ENCODE measurements around the gene RHOB.
"Not testable (repeated sequence)": the region's sequence is repeated elsewhere in the genome, so short reads cannot be mapped to it uniquely, and the experiment has no call there.

The RHOB gene

DNA sequence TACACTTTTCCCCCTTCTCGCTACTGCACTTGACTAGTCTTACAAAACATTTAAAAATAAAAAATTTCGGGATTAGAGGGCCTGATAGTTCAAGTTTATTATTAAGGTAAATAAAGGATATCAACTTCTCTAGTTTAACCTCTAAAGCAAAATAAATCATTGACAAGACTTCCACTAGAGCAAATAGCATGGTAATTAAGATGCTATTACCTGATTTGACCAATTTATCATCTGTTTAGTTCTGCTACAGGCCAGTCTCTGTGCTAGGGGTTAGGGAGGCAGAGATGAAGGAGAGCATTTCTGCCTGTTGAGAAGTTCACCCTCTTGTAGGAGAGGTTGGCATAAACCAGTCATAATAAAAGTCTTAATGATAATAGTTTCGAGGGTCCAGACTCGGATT is 34.0 kb downstream of the RHOB start:
- DNase-seq = no peak

DNA sequence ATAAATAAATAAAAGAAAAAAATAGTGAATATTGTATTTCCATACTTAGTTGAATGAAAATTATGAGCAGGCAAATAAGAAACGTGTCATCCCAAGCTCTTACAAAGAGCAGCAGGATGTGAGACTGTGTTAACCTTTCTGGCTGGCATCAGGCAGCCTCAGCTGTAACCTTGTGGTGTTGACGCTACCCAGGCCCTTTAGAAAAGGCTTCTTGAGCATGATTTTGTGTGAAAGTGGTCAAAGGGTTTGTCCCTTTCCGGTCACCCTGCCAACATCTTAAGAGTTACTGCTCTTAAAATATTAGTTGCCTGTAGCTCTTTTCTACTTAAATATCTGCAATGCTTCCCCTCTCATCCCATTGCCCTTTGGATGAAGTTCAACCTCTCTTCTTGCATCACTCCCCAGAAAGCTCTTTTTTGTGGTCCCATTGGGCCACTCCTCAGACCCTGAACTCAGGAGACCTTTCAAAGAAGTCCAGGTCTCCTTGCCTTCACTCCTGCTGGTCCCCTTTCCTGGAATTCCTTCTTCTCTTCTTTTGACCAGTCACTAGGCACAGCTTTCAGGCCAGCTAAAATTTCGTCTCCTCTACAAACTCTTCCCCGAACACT is 35.0 kb downstream of the RHOB start:
- no peak for DNase-seq

DNA sequence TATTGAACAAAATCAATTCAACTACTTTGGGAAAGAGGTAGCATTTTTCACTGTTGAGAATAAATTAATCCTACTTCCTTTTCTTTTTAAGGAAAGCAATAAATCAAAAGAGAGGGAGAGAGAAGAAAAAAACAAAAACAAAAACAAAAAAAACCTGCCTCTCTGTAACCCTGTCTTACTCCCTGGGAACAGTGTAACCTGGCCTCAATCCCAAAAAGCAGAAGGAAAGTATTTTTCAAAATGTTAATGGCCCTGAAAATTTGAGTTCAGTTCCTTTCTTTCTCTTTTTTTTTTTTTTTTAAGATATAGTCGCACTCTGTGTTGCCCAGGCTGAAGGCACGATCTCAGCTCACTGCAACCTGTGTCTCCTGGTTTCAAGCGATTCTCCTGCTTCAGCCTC is 35.9 kb downstream of the RHOB start:
- DNase-seq = no peak

DNA sequence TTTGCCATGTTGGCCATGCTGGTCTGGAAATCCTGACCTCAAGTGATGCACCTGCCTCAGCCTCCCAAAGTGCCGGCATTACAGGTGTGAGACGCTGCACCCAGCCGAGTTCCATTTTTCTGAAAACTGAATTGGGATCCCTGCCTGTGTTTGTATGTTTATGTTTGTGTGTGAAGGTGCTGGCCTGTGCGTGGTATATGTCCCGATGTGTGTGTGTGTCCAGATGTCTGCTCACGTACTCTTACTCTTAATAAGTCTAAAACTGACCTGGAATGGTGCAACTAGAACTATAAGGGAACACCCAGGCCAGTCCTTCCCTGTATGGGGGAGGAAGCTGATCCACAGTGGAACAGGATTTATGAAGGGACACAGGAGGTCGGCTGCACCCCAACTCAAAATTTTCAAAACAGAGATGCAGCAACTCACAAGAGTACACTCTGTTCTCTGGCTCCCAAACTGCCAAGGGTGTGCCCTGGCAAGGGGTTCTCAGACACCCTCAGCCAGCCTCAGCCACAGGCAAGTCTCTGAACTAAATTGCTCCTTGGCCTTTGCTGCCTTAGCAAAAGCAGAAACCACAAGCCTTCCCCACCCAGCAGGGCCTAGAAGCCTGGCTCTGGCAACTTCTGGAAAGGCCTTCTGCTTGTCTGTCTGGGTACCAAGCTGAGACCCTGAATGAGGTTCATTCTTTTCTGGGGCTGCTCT is 36.5 kb downstream of the RHOB start:
- DNase-seq = no peak

DNA sequence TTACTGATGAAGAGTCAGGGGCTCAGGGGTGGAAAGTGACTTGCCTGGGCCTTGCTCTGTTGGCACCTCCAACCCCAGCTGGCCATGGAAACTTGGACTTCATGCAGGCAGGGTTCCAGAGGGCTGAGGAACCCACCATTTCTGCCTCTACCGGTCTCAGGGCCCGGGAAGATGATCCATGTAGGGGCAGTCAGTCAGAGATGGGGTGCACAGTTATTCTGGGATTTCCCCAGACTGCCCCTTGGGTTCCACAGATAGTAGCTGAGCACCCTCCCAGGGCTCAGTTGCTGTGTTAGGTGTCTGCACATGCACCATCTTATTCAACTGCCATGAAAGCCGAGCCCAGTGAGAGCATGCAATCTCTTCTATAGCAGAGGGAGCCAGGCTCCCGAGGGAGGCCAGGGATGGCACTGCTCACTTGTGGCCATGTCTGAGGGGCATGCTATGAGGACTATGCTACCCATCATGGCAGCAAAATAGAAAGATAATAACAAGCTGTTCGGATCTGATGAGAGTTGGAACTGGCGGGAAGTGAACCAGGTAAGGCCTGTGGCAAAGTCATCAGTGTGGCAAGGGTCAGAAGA is 37.3 kb downstream of the RHOB start:
- no peak for DNase-seq

DNA sequence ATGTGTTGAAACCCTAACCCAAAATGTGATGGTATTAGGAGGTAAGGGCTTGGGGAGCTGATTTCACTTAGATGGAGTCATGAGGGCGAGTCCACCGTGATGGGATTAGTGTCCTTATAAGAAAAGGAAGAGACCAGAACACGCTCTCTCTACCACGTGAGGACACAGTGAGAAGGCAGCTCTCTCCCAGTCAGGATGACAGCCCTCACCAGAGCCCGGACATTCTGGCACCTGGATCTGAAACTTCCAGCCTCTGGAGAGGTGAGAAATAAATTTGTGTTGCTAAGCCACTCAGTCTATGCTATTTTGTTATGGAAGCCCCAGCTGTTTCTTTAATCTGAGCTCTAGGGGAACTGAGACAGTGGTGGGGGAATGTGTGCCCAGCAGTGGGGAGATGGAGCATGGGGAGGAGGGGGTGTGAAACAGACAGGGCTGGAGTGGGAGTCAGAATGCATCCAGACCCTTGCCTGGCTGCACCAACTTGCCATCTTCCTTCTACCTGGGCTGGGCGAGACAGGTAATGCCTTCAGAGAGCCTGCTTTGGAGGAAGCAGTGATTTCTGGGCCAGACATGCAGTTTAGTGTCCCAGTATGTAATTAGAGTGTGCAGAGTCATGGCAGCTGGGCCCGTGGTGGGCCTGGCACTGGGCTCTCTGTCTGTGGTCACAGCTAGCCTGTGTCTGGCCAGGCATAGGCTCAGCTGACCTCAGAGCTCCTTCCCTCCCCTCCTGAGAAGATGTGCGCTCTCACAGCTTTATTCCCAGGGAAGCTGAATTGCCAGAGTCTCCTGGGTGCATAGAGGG is 38.1 kb downstream of the RHOB start:
- no peak for DNase-seq

DNA sequence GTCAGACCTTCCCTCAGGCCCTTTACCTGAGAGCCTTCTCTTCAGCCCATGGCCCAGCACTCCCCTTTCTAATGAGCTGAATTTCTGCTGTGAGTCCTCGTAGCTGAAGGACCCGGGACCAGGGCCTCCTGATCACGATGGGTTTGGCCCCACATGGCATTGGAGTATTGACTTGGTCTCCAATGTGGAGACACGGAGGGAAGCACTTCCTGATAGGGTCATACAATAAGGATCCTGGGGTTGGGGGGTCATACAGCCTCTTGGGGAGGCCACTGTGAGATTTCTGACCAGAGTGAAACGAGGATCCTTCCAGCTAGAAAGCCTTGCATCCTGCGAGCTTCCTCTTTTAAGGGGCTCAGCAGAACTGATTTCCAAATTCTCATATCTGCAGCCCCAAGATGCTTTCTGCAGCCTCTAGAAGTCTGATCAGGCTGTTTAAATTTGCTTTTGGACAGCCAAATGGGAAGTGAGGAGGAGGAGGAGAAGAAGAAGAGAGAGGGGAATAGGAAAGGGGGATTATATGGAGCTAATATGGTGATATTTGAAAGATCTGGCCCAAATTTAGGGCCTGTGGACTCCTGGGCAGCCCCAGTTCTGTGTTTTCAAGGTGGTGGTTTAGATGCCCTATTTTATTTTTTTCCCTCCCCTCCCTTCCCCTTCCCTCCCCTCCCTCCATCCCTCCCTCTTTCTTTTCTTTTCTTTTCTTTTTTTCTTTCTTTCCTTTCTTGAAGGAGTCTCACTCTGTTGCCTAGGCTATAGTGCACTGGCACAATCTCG is 38.9 kb downstream of the RHOB start:
- no peak for DNase-seq

DNA sequence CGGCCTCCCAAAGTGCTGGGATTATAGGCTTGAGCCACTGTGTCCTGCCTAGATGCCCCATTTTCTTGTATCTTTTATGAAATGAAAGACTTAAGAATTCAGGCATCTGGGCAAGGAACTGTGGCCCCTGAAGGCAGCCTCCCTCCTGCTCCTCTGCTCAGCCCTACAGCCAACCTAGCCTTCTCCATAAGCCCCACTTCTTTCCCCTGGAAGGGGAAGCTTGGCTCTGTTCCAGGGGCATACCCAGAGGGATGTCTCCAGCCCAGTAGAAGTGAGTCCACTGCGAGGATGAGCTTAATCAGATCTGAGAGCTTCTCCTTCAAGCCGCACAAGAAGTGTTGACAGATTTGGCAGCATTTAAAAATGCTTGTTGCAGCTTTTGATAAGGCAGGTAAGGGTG is 39.7 kb downstream of the RHOB start:
- DNase-seq = no peak

DNA sequence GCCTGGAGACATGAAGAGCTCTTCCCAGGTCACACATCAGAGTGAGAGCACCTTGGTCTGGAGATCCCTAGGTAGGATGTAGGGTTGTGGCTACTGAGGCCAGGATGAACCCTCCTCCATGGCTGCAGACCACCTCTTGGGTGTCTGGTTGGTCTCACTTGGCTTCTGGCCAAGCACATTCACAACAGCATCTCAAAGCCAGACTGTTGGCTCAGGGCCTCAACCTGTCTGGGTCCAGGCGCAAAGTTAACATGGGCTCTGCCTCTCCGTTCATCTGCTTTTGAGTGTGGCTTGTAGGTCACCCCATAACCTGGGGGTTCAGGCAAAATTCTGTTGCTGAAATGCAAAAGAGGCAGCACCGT is 40.1 kb downstream of the RHOB start:
- DNase-seq = no peak

DNA sequence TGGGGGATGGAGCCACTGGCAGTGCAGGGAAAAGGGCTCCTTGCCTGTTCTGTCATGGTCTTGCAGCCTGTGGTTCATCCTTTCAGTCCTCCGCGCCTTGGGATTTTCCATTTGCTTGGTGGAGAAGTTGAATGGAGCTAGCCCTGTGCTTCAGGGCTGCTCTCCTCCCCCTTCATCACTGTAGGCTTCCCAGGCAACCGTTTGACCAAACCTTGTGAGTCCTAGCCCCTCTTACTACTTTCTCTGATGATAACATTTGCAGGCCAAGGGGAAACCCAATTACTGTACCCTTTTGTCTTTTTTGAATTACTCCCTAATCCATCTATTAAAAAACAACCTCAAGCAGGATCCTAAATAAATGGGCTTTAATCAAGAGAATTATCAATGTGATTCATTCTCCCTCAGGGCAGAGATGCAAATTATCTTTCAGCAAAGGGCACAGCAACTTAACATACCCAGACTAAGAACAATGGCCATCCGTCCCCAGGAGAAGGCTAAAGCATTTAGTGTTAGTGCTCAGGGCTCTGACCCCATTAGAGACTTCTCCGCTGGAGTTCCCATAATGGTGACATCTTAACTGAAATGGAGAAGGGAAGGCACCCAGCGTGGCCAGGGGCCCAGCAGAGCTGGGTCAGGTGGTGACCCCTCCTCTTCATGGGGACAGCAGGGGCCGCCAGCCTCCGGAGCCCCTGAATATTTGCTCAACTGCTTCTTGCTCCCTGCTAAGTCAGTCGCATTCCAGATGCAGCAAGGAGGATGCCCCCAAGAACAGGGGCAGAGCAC is 40.7 kb downstream of the RHOB start:
- no peak for DNase-seq

DNA sequence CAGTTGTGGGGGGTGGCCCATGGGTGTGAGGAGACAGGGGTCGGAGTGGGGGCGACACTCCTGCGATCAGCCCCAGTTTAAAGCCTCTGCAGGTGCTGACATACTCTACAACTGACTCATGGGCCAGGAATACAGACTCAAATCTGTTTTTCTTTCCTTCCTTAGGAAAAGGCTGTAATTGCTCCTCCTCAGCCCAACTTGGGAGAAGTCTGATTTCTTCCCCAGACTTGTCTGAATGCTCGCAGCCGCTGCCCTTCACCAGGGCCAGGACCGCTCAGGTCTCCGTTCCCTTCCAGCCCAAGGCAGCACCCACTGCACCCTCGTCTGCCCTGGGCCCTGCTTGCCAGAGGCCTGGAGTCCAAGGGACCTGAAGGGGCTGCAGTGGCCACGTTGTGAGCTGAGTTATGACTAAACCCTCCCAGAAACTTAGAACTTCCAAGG is 41.3 kb downstream of the RHOB start:
- DNase-seq = no peak

DNA sequence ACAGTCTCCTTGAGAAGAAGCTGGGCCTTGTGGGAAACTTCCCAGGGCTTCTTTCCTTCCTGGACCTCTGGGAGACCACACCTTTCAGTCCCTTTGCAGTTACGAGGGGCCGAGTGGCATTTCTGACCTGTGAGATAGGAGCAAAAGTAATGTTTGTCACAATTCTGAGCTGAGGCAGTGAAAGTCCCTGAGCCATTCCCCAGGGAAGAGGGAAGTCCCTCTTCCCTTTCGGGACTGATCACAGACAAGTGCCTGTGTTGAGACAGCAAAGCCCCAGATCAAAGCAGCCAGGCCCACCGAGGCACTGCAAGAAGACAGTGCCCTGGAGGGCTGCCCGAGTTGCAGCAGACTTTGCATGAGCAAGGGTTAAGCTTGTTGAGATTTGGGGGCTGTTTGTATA is 41.9 kb downstream of the RHOB start:
- no peak for DNase-seq

DNA sequence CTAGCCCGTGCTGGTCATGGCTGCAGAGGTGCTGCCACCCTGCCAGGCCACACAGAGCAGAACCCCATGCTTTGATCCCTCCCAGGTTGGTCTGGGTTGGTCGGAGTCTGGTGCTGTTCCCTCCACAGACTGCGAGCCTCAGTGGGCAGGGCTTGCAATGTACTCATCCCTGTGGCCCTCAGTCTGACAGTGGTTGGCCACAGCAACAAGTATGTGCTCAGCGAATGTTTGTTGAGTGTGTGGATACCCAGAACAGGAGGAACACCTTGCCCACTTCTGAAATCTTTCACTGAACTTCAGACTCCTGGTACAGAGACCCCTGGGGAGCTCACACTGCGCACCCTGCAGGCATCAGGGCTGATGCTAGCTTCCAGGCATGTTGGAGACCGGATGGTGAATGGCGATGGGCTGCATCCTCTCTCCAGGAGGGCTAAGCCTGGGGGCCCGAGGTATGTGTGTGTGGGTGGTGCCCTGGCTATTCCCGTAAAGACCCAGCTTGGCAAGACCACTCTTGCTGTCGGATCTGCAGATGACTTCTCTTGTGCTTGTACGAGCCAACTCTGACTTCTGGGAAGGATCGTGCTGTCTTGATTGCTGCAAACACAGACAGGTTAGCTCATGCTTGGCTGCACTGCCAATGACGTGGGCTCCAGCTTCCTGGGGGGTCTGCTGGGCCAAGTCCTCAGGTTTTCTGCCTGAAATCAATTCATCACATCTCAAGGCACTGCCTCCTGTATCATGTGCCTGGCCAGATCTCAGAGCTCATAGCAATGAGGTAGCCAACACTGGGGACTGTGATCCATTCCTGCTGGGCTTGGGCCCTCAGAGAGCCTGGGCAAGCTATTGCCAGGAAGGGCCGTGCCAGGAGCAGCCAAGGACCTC is 43.7 kb downstream of the RHOB start:
- DNase-seq = no peak

DNA sequence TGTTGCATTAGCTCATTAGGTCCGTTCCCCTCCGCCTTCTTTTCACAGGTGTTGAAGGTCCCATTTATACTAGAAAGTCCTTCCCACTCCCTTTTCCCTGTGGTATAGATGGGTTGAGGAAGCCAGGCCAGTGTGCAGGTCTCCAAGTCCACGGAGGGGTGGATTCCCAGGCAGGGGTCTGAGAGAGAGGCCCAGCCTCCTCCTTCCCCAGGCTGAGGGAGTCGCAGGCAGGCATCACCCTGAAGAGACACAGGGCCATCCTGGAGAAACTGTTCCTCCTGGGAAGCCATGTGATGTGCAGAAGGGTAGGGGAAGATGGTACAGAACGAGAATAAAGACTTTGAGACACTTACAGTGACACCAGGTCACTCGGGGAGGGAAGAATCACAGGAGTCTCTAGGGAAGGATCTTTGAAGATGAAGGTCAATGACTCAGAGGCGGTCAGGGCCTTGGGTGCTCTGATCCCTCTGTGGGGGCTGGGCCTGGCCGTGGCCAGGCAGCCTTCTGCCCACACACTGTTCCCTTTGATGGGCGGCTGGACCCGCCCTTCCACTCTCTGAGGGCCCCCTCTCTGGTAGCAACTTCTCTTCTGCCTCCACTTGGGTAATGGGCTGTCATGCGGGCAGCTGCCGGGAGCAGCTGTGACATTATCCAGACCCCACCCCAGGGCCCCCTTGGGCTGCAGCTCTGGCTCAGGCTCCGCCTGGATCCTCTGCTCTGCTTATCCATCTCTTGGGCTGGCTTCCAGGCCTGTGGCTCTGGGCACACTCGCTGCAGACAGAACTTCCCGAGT is 45.1 kb downstream of the RHOB start:
- no peak for DNase-seq

DNA sequence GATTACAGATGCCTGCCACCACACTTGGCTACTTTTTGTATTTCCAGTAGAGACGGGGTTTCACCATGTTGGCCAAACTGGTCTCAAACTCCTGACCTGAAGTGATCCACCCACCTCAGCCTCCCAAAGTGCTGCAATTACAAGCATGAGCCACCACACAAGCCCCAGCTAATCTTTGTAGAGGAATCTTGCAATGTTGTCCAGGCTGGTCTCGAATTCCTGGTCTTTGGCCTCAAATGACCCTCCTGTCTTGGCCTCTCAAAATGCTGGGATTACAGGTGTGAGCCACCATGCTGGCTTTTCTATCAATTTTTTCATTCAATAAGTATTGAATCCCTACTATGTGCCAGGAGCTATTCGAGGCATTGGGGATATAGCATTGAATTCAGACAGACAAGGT is 46.2 kb downstream of the RHOB start:
- not testable (repeated sequence) for DNase-seq

DNA sequence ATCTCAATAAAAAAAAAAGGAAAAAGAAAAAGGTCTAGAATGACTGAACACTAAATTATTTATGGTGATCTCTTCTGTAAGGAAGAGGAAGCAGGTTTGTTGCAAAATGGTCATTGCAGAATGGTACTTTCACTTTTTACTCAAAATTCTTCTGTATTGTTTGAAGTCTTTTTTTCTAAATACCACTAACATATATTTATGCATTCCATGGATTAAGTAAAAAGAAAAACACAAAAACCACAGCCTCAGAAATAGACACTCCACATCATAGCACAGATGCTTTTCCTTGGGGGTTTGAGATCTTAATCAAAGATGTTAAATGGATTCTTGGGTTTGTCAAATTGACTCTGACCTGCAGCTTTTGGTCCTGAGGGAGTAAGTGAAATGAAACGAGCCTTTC is 47.4 kb downstream of the RHOB start:
- DNase-seq = no peak

DNA sequence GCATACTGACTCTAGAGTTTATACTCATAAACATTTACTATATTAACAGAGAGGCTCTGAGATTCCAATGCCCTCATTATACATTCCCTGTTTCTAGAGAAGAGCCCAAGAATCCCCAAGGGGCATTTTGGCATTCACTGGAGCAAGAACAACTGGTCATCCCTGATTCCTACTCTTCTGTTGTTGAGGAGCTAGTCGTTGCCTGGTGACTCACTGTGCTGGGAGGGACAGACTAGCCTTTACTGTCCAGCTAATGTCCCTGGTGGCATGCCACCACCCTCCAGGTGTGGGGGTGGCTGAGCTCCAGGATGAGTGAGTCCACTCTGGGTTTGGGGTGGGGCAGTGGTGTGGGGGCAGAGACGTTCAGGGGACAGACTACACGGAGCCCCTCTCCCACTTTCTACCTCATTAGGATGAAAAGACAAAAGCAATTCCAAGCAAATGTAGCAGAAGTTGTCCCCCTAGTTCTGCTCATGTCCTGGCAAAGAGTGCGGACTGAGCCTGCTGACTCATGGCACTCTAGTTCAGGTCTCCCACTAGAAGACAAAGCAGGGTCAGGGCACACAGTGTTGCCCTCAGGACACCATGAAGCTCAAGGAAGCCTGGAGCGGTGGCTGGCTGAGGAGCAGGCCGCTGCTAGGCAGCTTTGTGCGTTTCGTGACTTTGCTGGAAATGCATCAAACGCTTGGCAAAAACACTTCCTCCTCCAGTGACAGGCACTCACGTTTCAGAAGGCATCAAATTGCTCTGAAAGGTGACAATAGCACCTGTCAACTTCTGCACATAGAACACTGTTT is 49.4 kb downstream of the RHOB start:
- DNase-seq = no peak

DNA sequence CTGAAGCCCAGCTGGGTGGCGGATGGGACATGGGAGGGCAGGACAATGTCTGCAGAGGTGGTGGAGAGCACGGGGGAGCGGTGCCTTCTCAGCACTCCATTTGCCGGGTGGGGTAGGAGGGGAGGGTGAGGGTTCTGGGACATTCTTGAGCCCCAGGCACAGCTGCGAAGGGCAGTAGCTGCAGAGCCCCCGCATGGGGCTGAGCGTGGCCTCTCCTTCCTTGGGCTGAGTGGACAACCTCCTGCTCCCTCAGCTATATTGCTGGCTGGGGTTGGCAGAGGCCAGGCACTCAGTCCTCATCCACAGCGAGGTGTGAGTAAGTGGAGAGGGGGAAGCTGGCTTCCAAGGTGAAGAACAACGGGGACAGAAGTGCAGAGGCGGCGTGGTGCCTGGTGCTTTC is 50.1 kb downstream of the RHOB start:
- no peak for DNase-seq
